GM18511 (cell line): Measurements from ENCODE around the gene KLK6.

ENCODE experiments used
- ATAC-seq: cut with Tn5 transposase; IDR thresholded peaks from one replicate; pipeline ENCODE4 v1.9.1; 2021; ENCODE audit warnings: mild to moderate bottlenecking, moderate library complexity; ENCODE audit not compliant: unreplicated experiment

Gene KLK6

DNA sequence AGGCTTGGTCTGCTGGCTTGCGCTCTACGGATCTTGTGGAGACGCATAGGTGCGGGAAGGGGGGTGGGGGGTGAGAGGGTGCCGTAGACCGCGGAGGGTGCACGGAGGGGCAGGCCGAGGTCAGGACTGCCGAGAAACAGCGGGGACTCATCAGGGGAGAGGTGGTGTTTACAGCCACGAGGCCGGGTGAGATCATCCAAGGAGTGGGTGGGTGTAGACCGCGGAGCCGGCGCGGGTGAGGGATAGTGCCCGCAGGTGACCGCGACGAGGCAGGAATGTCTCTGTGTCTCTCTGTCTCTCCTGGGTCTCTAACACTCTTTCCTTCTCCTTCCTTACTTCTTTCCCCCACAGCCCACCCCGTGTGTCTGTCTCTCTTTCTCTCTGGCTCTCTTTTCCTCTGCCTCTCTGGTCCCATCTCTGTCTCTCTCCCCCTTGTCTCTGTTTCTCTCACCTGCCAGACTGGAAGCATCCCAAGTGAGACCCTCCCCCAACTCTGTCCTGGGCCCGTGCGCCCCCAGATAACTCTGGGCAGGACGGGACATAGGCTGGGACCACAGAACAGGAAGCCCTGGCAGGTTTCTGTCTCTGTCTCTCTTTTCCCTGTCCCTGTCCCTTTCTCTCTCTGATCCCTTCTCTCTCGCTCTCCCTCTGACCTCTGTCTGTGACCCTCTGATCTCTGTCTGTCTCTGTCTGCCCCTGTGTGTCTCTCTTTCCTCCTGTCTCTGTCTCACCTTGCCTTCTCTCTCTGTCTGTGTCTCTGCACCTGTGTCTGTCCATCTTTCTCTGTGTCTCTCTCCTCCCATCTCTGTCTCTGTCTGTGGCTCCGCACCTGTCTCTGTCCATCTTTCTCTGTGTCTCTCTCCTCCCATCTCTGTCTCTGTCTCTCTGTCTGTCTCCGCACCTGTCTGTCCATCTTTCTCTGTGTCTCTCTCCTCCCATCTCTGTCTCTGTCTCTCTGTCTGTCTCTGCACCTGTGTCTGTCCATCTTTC is 56.4 kb downstream of the KLK6 start:
- ATAC-seq = no peak

DNA sequence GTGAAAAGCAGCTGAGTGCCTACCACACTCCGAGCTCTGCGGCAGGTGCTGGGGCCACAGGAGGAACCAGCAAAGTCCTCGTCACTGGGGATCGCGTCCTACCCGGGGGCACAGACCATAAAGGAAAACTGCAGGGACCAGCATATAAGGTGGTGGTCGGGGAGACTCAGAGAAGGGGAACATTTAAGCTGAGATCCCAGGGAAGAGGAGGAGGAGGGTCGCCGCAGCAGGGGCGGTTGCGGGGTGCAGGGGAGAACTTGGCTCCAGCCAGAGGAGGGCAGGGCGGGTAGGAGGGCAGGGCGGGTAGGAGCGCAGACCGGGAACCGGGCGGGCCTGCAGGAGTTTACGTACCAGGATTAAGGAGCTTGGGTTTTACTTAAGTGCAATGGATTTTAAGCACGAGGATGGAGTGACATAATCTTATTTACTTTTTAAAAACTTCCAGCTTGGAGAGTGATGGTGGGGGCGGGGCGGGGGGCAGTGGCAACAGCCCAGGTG is 57.2 kb downstream of the KLK6 start:
- ATAC-seq = no peak

- no peak for ATAC-seq
Observed at GRCh38 chr19:50911206-50912101, 57.9 kb downstream of the KLK6 start, which contains the start of gene KLK4. Gene KLK4, minus strand, starts transcription at chr19:50911395. Its CDS starts 657 bp downstream, at chr19:50910738.

DNA sequence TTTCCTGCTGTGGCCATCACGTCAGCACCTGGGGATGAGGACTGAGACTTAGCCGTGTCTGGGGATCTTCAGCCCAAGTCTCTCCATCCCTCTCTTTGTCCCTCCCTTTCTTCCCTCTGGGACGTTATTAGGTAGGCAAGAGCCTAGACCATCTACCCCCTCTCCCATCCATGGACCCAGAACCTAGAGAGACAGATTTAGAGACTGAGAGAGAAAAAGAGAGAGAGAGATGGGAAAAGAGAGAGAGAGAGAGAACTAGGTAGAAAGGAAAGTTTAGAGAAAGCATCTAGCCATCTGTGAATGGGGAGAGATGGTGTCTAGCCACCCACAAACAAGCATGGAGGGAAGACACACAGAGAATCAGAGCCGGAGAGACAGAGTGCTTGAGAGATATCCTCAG is 58.7 kb downstream of the KLK6 start:
- ATAC-seq = no peak

DNA sequence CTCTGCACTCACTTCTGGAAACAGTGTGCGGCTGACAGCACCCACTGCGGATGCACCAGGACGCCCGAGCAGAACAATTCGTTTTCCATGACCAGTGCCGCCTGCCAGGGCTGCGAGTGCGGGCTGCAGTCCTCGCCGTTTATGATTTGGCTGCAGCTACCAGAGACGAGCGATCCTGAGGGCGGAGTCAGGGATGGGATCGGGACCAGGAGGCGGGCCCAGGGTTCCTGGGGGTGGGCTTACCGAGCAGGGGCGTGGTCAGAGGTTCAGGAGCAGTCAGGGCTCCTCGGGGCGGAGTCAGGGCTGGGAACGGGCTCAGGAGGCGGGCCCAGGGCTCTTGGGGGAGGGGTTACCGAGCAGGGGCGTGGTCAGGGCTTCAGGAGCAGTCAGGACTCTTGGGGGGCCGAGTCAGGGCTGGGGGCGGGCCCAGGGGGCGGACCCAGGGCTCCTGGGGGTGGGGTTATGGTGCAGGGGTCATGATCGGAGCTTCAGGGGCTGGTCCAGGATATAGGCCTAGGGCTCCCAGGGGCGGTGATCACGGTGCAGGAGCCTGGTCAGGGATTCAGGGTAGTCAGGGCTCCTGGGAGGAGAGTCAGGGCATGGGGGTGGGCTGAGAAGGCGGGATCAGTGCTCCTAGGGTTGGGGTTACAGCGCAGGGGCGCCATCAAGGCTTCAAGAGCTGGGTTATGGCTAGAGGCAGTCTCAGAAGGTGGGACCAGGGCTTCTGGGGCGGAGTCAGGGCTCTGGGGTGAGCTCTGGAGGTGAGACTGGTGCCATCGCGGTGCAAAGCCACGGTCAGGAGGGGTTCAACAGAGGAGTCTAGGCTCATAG is 59.9 kb downstream of the KLK6 start:
- no peak for ATAC-seq
